OCI-M2 (cell line): ENCODE data around the gene VPS41.

Experiments
- DNase-seq: peaks from one replicate; lab custom pipeline; 2025; ENCODE audit not compliant: unreplicated experiment; lab: John Stamatoyannopoulos, UW

VPS41 gene

GRCh38 chr7:38675494-38676106, 233.4 kb downstream of the VPS41 start:
- no peak for DNase-seq

DNA sequence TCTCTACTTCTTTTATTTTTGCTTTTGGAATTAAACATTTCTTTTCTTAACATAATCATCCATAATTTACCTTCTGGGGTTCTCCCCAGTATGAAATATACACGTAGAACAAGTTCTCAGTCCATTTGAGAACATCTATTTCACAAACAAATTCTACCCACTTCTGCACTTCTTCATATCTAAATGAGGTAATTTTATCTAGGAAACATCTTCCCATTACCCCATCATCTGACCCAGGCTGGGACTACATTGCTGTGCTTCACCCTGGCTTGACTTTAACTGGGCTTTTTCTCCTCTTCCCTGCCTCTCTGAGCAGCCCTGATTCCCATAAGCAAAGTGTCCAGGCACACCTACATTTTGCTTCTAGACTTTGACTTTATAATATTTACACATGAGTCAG, 234.5 kb downstream of the VPS41 start:
- DNase-seq: no peak

DNA sequence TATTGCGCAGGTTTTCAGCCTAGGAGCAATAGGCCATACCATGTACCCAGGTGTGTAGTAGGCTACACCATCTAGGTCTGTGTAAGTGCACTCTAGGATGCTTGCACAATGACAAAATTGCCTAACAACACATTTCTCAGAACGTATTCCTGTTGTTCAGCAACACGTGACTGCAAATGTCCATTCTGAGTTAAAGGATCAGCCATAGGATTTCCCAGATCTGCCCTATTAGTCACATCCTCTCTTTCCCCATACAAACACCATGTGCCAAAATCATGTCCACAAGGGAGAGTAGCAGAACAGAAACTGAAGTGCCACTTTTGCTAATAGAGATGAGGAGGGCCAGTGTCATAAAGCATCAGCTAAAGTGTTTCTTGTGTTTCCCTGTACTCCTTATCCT, 235.2 kb downstream of the VPS41 start:
- DNase-seq: no peak
